Mesendoderm (in vitro differentiated cells): ENCODE results near the gene TMEM178B.
A peak's percentile ranks its signal among the peaks of the same experiment; 100 is the strongest.

Source experiments
- DNase-seq: peaks from one replicate; pipeline ENCODE4 v3.0.0; 2013
- H2AK5ac ChIP-seq: 2 replicates; pipeline ENCODE4 v1.6.1; 2013; ENCODE audit warnings: low read length, inconsistent platforms
- H2BK120ac ChIP-seq: 2 replicates; pipeline ENCODE4 v1.6.1; 2013; ENCODE audit warnings: low read depth, mild to moderate bottlenecking, low read length, moderate library complexity, mixed read lengths
- H2BK15ac ChIP-seq: replicated peaks from 2 replicates; pipeline ENCODE4 v1.6.1; 2013; ENCODE audit warnings: low read depth, mild to moderate bottlenecking, moderate library complexity
- H2BK5ac ChIP-seq: 2 replicates; pipeline ENCODE4 v1.6.1; 2013; ENCODE audit warnings: low read length, inconsistent platforms
- H3K18ac ChIP-seq: 2 replicates; pipeline ENCODE4 v1.6.1; 2013; ENCODE audit warnings: mild to moderate bottlenecking, low read length, mixed read lengths
- H3K23ac ChIP-seq: one replicate; pipeline ENCODE4 v1.6.1; 2013; ENCODE audit warnings: low read length
- H3K27ac ChIP-seq: 2 replicates; pipeline ENCODE4 v1.5.1; 2013; ENCODE audit warnings: low read depth, mild to moderate bottlenecking, inconsistent platforms, low read length, moderate library complexity
- H3K27me3 ChIP-seq: 2 replicates; pipeline ENCODE4 v1.6.1; 2013; ENCODE audit warnings: low read length, control low read depth, mild to moderate bottlenecking, inconsistent platforms; ENCODE audit not compliant: insufficient read depth, poor library complexity
- H3K36me3 ChIP-seq: 2 replicates; pipeline ENCODE4 v1.6.1; 2013; ENCODE audit warnings: low read length, inconsistent platforms; ENCODE audit not compliant: control insufficient read depth, insufficient read depth
- H3K4ac ChIP-seq: one replicate; pipeline ENCODE4 v1.6.1; 2013; ENCODE audit warnings: low read depth, mild to moderate bottlenecking, low read length, moderate library complexity
- H3K4me1 ChIP-seq: 2 replicates; pipeline ENCODE4 v1.6.1; 2013; ENCODE audit warnings: low read depth, low read length, inconsistent platforms; ENCODE audit not compliant: control insufficient read depth
- H3K4me2 ChIP-seq: 2 replicates; pipeline ENCODE4 v1.6.1; 2013; ENCODE audit warnings: low read length
- H3K4me3 ChIP-seq: 2 replicates; pipeline ENCODE4 v1.5.1; 2013; ENCODE audit warnings: mild to moderate bottlenecking, low read length
- H3K56ac ChIP-seq: one replicate; pipeline ENCODE4 v1.6.1; 2013; ENCODE audit warnings: low read length
- H3K79me1 ChIP-seq: 2 replicates; pipeline ENCODE4 v1.6.1; 2013; ENCODE audit warnings: low read length, inconsistent platforms
- H3K79me2 ChIP-seq: 2 replicates; pipeline ENCODE4 v1.6.1; 2013; ENCODE audit warnings: mild to moderate bottlenecking, low read length; ENCODE audit not compliant: control insufficient read depth, insufficient read depth
- H3K9ac ChIP-seq: 2 replicates; pipeline ENCODE4 v1.6.1; 2013; ENCODE audit warnings: low read length, inconsistent platforms
- H4K5ac ChIP-seq: one replicate; pipeline ENCODE4 v1.6.1; 2013; ENCODE audit warnings: low read length
- H4K8ac ChIP-seq: one replicate; pipeline ENCODE4 v1.6.1; 2013; ENCODE audit warnings: low read depth, mild to moderate bottlenecking, control low read depth, low read length, moderate library complexity
- WGBS: extraction: QIAGEN DNeasy Blood & Tissue Kit; methylation state at CpG from one replicate; pipeline ENCODE4 v1.1.7; 2013; ENCODE audit warnings: low lambda C conversion rate, missing lambda C conversion rate; ENCODE audit not compliant: insufficient coverage; ENCODE audit errors: extremely low coverage; 5-methylcytosine and 5-hydroxymethylcytosine counted together

The TMEM178B gene

GRCh38 chr7:141202535-141202934 lies 128.7 kb downstream of the TMEM178B start:
- Histone ChIP-seq H3K56ac (no peak overlapping the region), H3K27me3 (no peaks in the 10 kb centered on the region), H3K4ac (no peak overlapping the region), H3K23ac (no peak overlapping the region), H4K8ac (no peak overlapping the region), H3K4me2 (no peak overlapping the region), H4K5ac (no peak overlapping the region), H3K36me3 (no peaks in the 10 kb centered on the region), H3K9ac (no peak overlapping the region), H3K27ac (no peak overlapping the region), H2BK120ac (no peak overlapping the region), H3K4me3 (no peak overlapping the region), H3K18ac (no peak overlapping the region), H3K79me1 (no peaks in the 10 kb centered on the region), H3K4me1 (peaks cover 4% of the 10 kb centered on the region), H2AK5ac (no peak overlapping the region), H2BK15ac (no peak overlapping the region), H2BK5ac (no peak overlapping the region), H3K79me2 (no peaks in the 10 kb centered on the region)
- WGBS: no CpG with 5 or more reads among the region's 4 CpGs
- no peak for DNase-seq

GRCh38 chr7:141203177-141203576 lies 129.3 kb downstream of the TMEM178B start:
- WGBS: no CpG with 5 or more reads among the region's 6 CpGs

GRCh38 chr7:141203586-141203985 lies 129.7 kb downstream of the TMEM178B start:
- Histone ChIP-seq H3K4me3 (no peak overlapping the region), H3K79me1 (no peaks in the 10 kb centered on the region), H3K4ac (no peak overlapping the region), H2BK120ac (no peak overlapping the region), H3K18ac (no peak overlapping the region), H2AK5ac (no peak overlapping the region), H4K5ac (no peak overlapping the region), H3K36me3 (no peaks in the 10 kb centered on the region), H2BK5ac (no peak overlapping the region), H3K79me2 (no peaks in the 10 kb centered on the region), H3K27me3 (no peaks in the 10 kb centered on the region), H3K4me2 (no peak overlapping the region), H4K8ac (no peak overlapping the region), H3K56ac (no peak overlapping the region), H2BK15ac (no peak overlapping the region), H3K9ac (no peak overlapping the region), H3K23ac (no peak overlapping the region), H3K4me1 (peaks cover 3% of the 10 kb centered on the region), H3K27ac (no peak overlapping the region)
- DNase-seq: no peak
- no CpG with 5 or more reads among the region's 4 CpGs for WGBS

More at GRCh38 chr7:141203177-141203576, 129.3 kb downstream of the TMEM178B start:
- Histone ChIP-seq H2BK15ac (no peak overlapping the region), H3K18ac (no peak overlapping the region), H2BK120ac (no peak overlapping the region), H4K5ac (no peak overlapping the region), H3K56ac (no peak overlapping the region), H3K27me3 (no peaks in the 10 kb centered on the region), H3K79me2 (no peaks in the 10 kb centered on the region), H4K8ac (no peak overlapping the region), H2AK5ac (no peak overlapping the region), H3K4me2 (no peak overlapping the region), H2BK5ac (no peak overlapping the region), H3K36me3 (no peaks in the 10 kb centered on the region), H3K4me3 (no peak overlapping the region), H3K27ac (no peak overlapping the region), H3K4ac (no peak overlapping the region), H3K9ac (no peak overlapping the region), H3K23ac (no peak overlapping the region), H3K4me1 (peaks cover 4% of the 10 kb centered on the region), H3K79me1 (no peaks in the 10 kb centered on the region)
- DNase-seq: no peak

GRCh38 chr7:141207661-141208060 lies 133.8 kb downstream of the TMEM178B start:
- no peak overlapping the region for H2AK5ac ChIP-seq
- H3K4me3 ChIP-seq: no peak overlapping the region
- H3K36me3 ChIP-seq: no peaks in the 10 kb centered on the region
- H2BK120ac ChIP-seq: no peak overlapping the region
- no peak overlapping the region for H3K9ac ChIP-seq
- H4K8ac ChIP-seq: no peak overlapping the region
- no peak overlapping the region for H3K4me2 ChIP-seq
- no peaks in the 10 kb centered on the region for H3K27me3 ChIP-seq
- H4K5ac ChIP-seq: no peak overlapping the region
- no peak overlapping the region for H3K27ac ChIP-seq
- no peak for DNase-seq
- no peak overlapping the region for H3K56ac ChIP-seq
- H2BK15ac ChIP-seq: no peak overlapping the region
- WGBS: no CpG with 5 or more reads among the region's 3 CpGs
- no peak overlapping the region for H3K18ac ChIP-seq
- no peaks in the 10 kb centered on the region for H3K4me1 ChIP-seq
- no peak overlapping the region for H3K4ac ChIP-seq
- H3K79me1 ChIP-seq: no peaks in the 10 kb centered on the region
- H2BK5ac ChIP-seq: no peak overlapping the region
- H3K23ac ChIP-seq: no peak overlapping the region
- H3K79me2 ChIP-seq: no peaks in the 10 kb centered on the region

GRCh38 chr7:141208539-141208938 lies 134.7 kb downstream of the TMEM178B start:
- Histone ChIP-seq H4K5ac (no peak overlapping the region), H3K27me3 (no peaks in the 10 kb centered on the region), H3K18ac (no peak overlapping the region), H3K23ac (peak overlapping the region; percentile 29), H3K4me2 (no peak overlapping the region), H2BK5ac (no peak overlapping the region), H3K27ac (no peak overlapping the region), H3K79me2 (no peaks in the 10 kb centered on the region), H2BK15ac (no peak overlapping the region), H3K4ac (no peak overlapping the region), H3K36me3 (no peaks in the 10 kb centered on the region), H3K79me1 (no peaks in the 10 kb centered on the region), H3K4me3 (no peak overlapping the region), H3K4me1 (no peaks in the 10 kb centered on the region), H2AK5ac (no peak overlapping the region), H3K56ac (no peak overlapping the region), H2BK120ac (no peak overlapping the region), H4K8ac (no peak overlapping the region), H3K9ac (no peak overlapping the region)
- no CpG with 5 or more reads among the region's 3 CpGs for WGBS
- peak; percentile 27 for DNase-seq

GRCh38 chr7:141209454-141209853 lies 135.6 kb downstream of the TMEM178B start:
- no peak overlapping the region for H2BK15ac ChIP-seq
- H3K36me3 ChIP-seq: no peaks in the 10 kb centered on the region
- no peak for DNase-seq
- H3K79me1 ChIP-seq: no peaks in the 10 kb centered on the region
- no peak overlapping the region for H3K18ac ChIP-seq
- no peak overlapping the region for H3K27ac ChIP-seq
- H3K79me2 ChIP-seq: no peaks in the 10 kb centered on the region
- H3K4me2 ChIP-seq: no peak overlapping the region
- no peak overlapping the region for H3K4ac ChIP-seq
- no peak overlapping the region for H4K8ac ChIP-seq
- H2AK5ac ChIP-seq: no peak overlapping the region
- H3K4me3 ChIP-seq: no peak overlapping the region
- H2BK5ac ChIP-seq: no peak overlapping the region
- H3K23ac ChIP-seq: no peak overlapping the region
- H3K56ac ChIP-seq: no peak overlapping the region
- no peak overlapping the region for H3K9ac ChIP-seq
- no peaks in the 10 kb centered on the region for H3K4me1 ChIP-seq
- H3K27me3 ChIP-seq: no peaks in the 10 kb centered on the region
- no peak overlapping the region for H2BK120ac ChIP-seq
- H4K5ac ChIP-seq: no peak overlapping the region
- no CpG with 5 or more reads among the region's 3 CpGs for WGBS
